ENCODE data around the gene P2RX6. TPM values are rescaled to one million over a fixed set of nuclear protein-coding genes. Genes with fewer than 3 reads are reported as not detected.
A peak's percentile ranks its signal among the peaks of the same experiment; 100 is the strongest.
"Not testable (repeated sequence)": the region's sequence is repeated elsewhere in the genome, so short reads cannot be mapped to it uniquely, and the experiment has no call there.

Gene P2RX6
- polyA plus RNA-seq, 3 donors from 2014 or later: not detected

DNA sequence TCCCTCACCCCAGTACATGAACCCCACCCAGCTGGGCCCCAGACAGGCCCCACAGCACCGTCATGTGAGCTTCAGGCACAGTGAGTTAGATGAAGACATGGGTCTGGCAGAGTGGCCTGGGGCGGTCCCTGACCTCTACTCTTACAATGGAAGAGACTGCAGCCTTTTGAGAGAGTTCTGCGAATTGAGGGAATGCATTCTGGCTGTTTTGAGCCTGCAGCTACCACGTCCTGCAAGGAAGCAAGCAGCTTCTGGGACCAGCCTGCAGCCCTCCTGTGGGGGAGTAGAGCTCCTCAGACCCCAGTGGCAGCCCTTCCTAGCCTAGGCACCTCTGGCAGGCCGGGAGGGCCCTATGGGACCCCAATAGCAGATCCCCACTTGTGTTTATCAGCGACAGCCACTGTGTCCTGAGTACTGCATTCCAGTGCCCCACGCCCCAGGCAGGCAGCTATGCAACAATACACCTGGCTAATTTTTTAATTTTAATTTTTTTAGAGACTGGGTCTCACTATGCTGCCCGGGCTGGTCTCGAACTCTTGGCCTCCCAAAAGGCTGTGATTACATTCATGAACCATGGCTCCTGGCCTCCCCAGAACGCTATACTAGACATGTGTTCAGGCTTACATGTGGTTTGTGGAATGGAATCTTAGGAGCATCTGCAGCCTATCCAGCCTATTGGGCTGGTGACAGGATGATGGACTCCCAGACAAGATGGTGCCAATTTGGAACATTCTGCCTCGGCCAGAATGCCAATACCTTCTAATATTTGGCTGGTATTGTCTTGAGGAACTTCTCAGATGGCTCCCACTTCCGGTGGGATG, 18.1 kb downstream of the P2RX6 start:
- Mint-ChIP-seq H3K27me3 (ENCODE audit: low read depth in 3 of 3) (peaks cover 4 to 6% (median 4%) of the 10 kb centered on the region in 3 donors), H3K27ac (no peak overlapping the region), H3K4me3 (no peak overlapping the region), H3K36me3 (no peaks in the 10 kb centered on the region), H3K9me3 (no peaks in the 10 kb centered on the region), H3K4me1 (no peaks in the 10 kb centered on the region)
- DNase-seq: no peak

DNA sequence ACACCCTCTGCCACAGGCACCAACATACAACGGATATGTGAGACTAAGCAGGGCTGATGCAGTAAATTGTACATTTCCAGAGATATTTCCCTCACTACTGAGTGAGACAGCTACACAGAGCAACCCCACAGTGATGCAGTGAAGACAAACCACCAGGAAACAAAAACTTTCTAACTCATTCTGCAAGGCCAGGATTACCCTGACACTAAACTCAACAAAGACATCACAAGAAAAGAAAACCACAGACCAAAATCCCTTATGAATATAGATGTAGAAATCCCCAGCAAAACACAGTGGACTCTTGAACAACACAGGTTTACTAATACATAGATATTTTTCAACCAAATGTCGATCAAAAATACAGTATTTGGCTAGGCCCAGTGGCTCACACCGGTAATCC, 18.9 kb downstream of the P2RX6 start:
- peaks cover 4 to 6% (median 4%) of the 10 kb centered on the region in 3 donors for H3K27me3 Mint-ChIP-seq (ENCODE audit: low read depth in 3 of 3)
- no peak overlapping the region for H3K27ac Mint-ChIP-seq
- H3K36me3 Mint-ChIP-seq: no peaks in the 10 kb centered on the region
- H3K9me3 Mint-ChIP-seq: no peaks in the 10 kb centered on the region
- no peaks in the 10 kb centered on the region for H3K4me1 Mint-ChIP-seq
- no peak overlapping the region for H3K4me3 Mint-ChIP-seq
- DNase-seq: no peak

DNA sequence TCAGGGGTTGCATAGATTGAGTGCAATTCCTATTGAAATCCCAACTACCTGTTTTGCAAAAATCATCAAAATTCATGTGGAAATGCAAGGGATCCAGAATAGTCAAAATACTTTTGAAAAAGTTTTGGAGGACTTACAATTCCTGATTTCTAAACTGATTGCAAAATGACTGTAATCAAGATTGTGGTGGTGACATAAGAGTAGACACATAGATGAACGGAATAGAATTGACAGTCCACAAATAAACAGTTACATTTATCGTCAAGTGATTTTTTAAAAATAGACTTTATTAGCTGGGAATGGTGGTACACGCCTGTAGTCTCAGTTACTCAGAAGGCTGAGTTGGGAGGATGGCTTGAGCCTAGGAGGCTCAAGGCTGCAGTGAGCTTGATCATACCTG, 20.0 kb downstream of the P2RX6 start:
- no peaks in the 10 kb centered on the region for H3K36me3 Mint-ChIP-seq
- no peak overlapping the region for H3K4me3 Mint-ChIP-seq
- H3K9me3 Mint-ChIP-seq: no peaks in the 10 kb centered on the region
- no peak overlapping the region for H3K27ac Mint-ChIP-seq
- no peaks in the 10 kb centered on the region for H3K4me1 Mint-ChIP-seq
- no peak for DNase-seq
- H3K27me3 Mint-ChIP-seq (ENCODE audit: low read depth in 3 of 3): peaks cover 4% of the 10 kb centered on the region in 3 donors

DNA sequence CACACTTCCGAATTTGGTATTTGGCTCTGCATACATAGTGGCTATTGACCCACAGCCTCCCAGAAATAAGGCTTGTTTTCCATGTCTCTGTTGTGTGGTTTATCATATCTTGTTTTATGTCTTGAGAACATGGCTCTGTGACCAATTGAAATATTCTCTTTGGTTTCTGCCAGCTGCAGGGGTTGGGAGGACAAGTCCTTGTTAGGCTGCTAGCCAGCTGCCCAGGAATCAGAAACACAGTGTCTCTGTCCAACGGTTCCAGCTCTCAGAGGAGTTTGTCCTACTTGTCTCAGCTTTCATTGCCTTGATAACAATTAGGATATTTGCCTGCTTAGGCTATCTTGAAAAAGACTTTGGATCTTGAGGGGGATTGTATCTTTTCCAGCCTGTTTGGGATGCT, 23.4 kb downstream of the P2RX6 start:
- Mint-ChIP-seq H3K27ac (no peak overlapping the region), H3K4me1 (peaks cover 5 to 6% of the 10 kb centered on the region in 2 donors), H3K27me3 (ENCODE audit: low read depth in 3 of 3) (peaks cover 2 to 5% (median 3%) of the 10 kb centered on the region in 3 donors), H3K4me3 (no peak overlapping the region), H3K9me3 (no peaks in the 10 kb centered on the region), H3K36me3 (no peaks in the 10 kb centered on the region)
- DNase-seq: no peak

DNA sequence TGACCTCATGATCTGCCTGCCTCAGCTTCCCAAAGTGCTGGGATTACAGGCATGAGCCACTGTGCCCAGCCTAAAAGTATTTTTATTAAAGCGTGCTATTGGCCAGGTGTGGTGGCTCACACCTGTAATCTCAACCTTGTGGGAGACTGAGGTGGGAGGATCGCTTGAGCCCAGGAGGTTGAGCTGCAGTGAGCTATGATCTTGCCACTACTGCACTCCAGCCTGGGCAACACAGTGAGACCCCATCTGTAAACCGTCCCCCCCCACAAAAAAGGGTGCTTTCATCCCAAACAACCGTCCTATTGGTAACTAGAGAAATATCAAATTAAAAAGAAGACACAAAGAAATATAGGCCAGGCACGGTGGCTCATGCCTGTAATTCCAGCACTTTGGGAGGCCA, 24.2 kb downstream of the P2RX6 start:
- not testable (repeated sequence) for H3K36me3 Mint-ChIP-seq; DNase-seq; H3K4me3 Mint-ChIP-seq; H3K27ac Mint-ChIP-seq; H3K9me3 Mint-ChIP-seq; H3K27me3 Mint-ChIP-seq (ENCODE audit: low read depth in 3 of 3); H3K4me1 Mint-ChIP-seq

DNA sequence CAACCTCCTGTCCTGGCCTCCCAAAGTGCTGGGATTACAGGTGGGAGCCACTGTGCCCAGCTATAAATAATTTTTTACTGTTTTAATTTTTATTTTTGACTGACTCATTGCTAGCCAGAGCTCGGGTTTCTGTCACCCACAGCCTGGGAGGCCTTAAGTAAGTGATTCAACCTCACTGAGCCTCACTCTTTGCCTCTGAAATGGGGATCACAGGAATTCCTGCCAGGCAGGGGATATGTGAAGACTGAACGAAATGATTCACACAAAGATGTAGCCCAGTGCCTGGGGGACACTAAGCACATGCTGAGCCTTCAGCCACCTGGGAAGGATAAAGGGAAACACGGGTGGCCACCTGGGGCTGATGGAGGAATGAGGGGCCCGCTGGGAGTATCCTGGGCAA, 27.0 kb downstream of the P2RX6 start:
- DNase-seq: no peak
- Mint-ChIP-seq H3K9me3 (no peaks in the 10 kb centered on the region), H3K36me3 (no peaks in the 10 kb centered on the region), H3K27ac (no peak overlapping the region), H3K4me1 (peaks cover 24 to 27% of the 10 kb centered on the region in 2 donors), H3K27me3 (ENCODE audit: low read depth in 3 of 3) (peaks cover 5 to 15% (median 10%) of the 10 kb centered on the region in 3 donors), H3K4me3 (no peak overlapping the region)

DNA sequence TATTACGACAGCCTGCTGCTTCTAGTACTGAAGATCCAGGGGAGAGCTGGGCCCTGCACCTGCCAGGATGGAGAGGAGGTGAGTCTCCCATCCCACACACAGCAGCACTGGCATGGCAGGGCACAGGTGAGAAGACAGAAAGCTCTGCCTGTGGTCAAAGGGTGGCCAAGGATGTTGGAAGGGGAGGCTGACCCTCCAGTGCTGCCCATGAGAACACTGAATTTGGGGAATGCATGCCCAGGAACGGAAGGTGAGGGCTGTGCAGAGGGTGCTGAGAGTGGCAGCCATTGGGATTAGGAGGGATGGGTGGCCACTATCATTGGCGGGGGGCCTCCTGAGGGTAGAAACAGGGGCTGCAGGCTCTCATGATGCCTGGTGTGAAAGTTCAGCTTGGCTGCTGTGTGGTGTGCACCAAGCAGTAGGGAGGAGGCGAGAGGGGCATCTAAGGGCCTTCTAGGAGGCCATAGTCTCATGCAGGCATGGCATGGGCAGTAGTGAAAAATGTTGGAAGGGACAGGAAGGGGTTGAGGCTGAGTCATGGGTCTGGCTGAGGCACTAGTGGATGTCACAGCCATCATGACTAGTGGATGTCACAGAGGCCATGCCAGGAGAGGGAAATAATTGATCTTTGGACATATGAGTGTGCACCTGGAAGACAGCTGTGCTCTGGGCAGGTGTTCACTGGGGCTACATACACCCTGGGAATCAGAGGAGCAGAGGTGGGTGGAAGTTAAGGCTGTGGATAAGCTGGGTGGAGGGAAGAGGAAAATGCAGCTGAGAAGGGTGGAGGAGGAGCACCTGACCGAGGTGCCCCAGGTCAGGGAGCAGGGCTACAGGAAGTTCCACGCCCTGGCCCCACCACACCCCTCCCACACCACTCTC, 28.3 kb downstream of the P2RX6 start:
- Mint-ChIP-seq H3K36me3 (no peaks in the 10 kb centered on the region), H3K27ac (peak overlapping the region in 3 of 6 donors; percentile 44 to 83 (median 53)), H3K9me3 (no peaks in the 10 kb centered on the region), H3K27me3 (ENCODE audit: low read depth in 3 of 3) (peaks cover 5 to 15% (median 10%) of the 10 kb centered on the region in 3 donors), H3K4me3 (peak overlapping the region in 1 of 5 donors; percentile 6), H3K4me1 (peaks cover 24 to 27% of the 10 kb centered on the region in 2 donors)
- DNase-seq: no peak

DNA sequence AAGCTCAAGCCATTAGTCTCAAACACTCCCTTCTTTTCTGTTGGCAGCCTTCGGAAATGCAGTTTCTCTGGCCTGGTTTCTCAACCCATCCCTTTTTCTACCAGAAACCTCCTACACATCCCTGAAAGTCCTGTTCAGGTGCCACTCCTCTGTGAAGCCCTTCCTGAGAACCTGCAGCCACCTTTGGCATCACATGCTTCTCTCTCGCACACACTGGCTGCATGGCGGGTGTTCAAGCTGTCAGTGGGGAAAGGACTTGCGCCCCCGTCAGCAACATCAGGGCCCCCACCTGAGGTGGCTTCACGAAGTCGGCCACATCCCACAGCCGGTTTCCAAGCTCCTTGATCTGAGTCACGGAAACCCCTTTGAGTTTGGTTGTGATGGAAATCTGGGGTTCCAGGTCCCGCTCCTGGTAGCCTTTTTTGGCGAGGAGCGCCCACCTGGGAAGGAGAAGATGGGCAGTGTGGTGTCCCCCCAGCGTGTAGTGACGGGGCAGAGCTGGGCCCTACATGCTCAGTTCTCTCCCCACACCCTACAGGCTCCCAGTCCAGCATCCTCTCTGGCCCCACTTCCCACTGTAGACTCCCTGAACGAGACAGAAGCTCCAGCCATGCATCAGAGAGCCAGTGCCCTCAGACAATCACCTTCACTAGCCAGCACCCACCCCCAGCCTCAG, 29.0 kb downstream of the P2RX6 start:
- no peaks in the 10 kb centered on the region for H3K36me3 Mint-ChIP-seq

DNA sequence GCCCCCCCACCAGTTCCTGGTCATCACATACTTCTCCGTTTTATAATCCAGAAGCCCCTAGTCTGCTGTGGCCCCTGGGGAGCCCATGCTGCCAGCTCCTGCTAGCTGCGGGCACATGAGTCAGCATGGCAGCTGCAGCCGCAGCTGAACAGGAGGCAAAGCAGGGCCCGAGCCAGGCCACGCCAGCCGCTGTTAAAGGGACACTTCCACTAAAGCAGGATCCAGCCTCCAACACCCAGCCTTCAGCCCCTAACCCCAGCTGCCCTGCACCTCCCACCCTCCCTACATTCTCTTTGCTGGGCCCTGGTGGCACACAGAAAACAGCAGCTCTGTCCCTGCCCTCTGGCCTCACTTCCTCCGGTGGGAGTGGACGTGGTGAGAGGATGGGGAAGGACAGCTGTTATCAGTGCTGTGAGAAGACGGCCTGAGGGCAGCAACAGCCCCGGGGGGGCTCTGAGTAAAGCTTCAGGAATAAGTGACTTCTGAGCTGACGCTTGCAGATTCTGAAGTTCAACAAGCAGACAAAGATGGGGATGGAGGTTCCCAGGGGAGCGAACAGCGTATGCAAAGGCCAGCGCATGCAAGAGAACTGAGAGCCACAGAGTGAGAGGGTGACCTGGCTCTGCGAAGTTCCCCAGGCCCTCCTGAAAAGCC, 30.1 kb downstream of the P2RX6 start:
- H3K27me3 Mint-ChIP-seq (ENCODE audit: low read depth in 3 of 3): peaks cover 5 to 15% (median 10%) of the 10 kb centered on the region in 3 donors
- H3K4me3 Mint-ChIP-seq: peak overlapping the region; percentile 67 to 80 (median 71)
- peaks cover 24 to 27% of the 10 kb centered on the region in 2 donors for H3K4me1 Mint-ChIP-seq
- no peaks in the 10 kb centered on the region for H3K36me3 Mint-ChIP-seq
- no peak for DNase-seq
- H3K27ac Mint-ChIP-seq: peak overlapping the region in 5 of 6 donors; percentile 84 to 93 (median 91)
- H3K9me3 Mint-ChIP-seq: no peaks in the 10 kb centered on the region

More for the DNA sequence above, 29.0 kb downstream of the P2RX6 start:
- peaks cover 5 to 15% (median 10%) of the 10 kb centered on the region in 3 donors for H3K27me3 Mint-ChIP-seq (ENCODE audit: low read depth in 3 of 3)
- H3K4me3 Mint-ChIP-seq: no peak overlapping the region
- H3K4me1 Mint-ChIP-seq: peaks cover 24 to 27% of the 10 kb centered on the region in 2 donors
- peak overlapping the region in 1 of 6 donors; percentile 44 for H3K27ac Mint-ChIP-seq
- no peak for DNase-seq
- H3K9me3 Mint-ChIP-seq: no peaks in the 10 kb centered on the region

DNA sequence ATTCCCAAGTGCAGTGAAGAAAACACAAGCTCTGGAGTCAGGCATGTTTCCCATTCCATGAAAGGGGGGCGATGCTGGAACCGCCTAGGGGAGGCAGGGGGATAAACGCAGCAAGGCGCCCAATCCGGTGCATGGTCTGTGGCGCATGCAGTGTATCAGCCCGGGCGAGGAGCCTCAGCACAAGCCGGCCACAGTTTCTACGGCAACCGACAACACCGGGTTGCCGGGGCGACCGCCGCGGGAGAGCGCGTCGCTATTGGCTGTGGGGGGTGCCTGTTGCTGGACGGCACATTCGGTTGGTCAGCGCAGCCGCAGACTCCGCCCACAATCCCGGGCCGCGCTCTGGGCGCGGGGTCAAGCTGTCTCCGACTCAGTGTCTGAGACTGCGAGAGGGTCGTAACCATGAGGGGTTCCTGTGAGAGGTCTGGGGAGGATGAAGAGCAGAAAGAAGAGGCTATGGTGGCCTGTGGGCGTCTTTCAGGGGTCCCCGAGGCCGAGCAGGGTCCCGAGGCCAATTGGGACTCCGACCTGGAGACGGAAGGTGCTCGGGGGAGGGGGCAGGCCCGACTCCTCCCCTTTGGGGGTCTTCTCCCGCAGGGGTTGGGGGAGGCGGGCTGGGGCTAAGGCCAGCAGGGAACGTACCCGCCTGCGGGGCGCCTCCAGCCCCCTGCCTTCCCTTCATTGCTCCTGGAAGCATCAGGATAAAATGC, 30.8 kb downstream of the P2RX6 start, which contains the start of gene LRRC74B:
TSS of gene LRRC74B (plus strand) at position 362 of the 710 bp plus-strand sequence. CDS start at position 403, 41 bp downstream.
- H3K4me1 Mint-ChIP-seq: peaks cover 24 to 27% of the 10 kb centered on the region in 2 donors
- H3K27me3 Mint-ChIP-seq (ENCODE audit: low read depth in 3 of 3): peaks cover 5 to 15% (median 10%) of the 10 kb centered on the region in 3 donors
- no peaks in the 10 kb centered on the region for H3K9me3 Mint-ChIP-seq
- H3K36me3 Mint-ChIP-seq: no peaks in the 10 kb centered on the region
- peak within 1 kb of the TSS in 5 of 6 donors; percentile 84 to 93 (median 91) for H3K27ac Mint-ChIP-seq
- H3K4me3 Mint-ChIP-seq: peak within 1 kb of the TSS; percentile 67 to 80 (median 71)
- peak; percentile 78 to 83 (median 80) for DNase-seq

DNA sequence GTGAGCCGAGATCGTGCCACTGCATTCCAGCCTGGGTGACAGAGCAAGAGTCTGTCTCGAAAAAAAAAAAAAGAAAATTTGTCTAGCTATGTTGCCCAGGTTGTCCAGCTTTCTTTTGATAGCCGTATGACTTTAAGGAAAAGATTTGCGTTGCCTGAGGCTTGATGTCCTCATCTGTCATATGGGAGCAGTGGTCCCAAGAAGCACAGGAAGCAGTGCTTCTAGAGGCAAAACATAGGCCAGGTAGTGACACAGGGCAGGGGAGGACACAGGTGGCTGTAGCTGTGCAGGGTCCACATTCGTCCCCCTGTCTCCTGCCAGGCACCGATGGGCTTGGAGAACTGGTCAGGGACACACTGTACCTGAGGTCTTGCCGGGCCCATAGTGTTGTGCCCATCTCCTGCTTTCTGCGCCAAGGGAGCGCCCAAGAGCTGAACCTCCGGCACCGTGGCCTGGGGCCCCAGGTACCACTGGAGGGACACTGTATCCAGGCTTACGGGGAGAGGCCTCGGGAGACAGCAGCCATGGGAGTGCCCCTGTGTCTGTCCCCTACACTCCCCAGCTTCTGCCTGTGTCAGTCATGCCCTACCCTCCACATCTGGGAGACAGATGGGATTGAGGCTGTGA, 32.2 kb downstream of the P2RX6 start:
- Mint-ChIP-seq H3K4me1 (peaks cover 24 to 27% of the 10 kb centered on the region in 2 donors), H3K36me3 (no peaks in the 10 kb centered on the region), H3K9me3 (no peaks in the 10 kb centered on the region), H3K27me3 (ENCODE audit: low read depth in 3 of 3) (peaks cover 5 to 15% (median 10%) of the 10 kb centered on the region in 3 donors), H3K4me3 (no peak overlapping the region), H3K27ac (peak overlapping the region in 2 of 6 donors; percentile 31 to 34)
- DNase-seq: no peak

DNA sequence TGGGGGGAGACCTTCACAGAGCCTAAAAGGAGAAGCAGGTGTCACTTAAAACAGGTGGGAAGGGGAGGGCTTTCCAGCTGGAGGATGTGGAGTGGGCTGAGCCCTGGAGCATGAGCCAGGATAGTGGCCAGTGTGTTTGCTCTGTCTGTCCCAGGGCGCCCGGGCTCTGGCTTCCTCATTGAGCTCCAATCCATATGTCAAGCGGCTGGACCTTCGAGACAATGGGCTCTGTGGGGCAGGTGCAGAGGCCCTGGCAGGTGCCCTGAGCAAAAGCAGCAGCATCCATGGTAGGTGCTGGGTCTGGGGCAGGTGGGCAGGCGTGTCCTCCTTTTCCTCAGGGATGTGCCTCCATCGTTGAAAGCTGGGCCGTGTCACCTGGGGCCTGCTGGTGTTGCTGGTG, 32.8 kb downstream of the P2RX6 start:
- Mint-ChIP-seq H3K27ac (peak overlapping the region in 1 of 6 donors; percentile 34), H3K36me3 (no peaks in the 10 kb centered on the region), H3K9me3 (no peaks in the 10 kb centered on the region), H3K4me1 (peaks cover 24 to 27% of the 10 kb centered on the region in 2 donors), H3K4me3 (no peak overlapping the region), H3K27me3 (ENCODE audit: low read depth in 3 of 3) (peaks cover 5 to 15% (median 10%) of the 10 kb centered on the region in 3 donors)
- DNase-seq: no peak
